Testis (tissue), 3 donors: ENCODE results near the gene ODC1. TPM values are rescaled to one million over a fixed set of nuclear protein-coding genes. Genes with fewer than 3 reads are reported as not detected.
"Not testable (repeated sequence)": the region's sequence is repeated elsewhere in the genome, so short reads cannot be mapped to it uniquely, and the experiment has no call there.

Experiments used
- DNase-seq: peaks from one replicate; pipeline ENCODE4 v3.0.0-alpha.2; 2019
- H3K27ac ChIP-seq, 2 donors: fragments of 200-600 bp; sonication (generic); one replicate each; pipeline ENCODE4 v1.5.1; 2019
- H3K27me3 ChIP-seq: fragments of 200-600 bp; sonication (generic); one replicate; pipeline ENCODE4 v1.5.1; 2019
- H3K36me3 ChIP-seq: fragments of 200-600 bp; sonication (generic); one replicate; pipeline ENCODE4 v1.5.1; 2017; ENCODE audit warnings: low read depth; ENCODE audit errors: missing control alignments
- H3K4me1 ChIP-seq: fragments of 200-600 bp; sonication (generic); one replicate; pipeline ENCODE4 v1.5.1; 2019
- H3K4me3 ChIP-seq, 2 donors: fragments of 200-600 bp; sonication (generic); one replicate each; pipeline ENCODE4 v1.5.1; 2017 to 2019
- H3K9me3 ChIP-seq: fragments of 200-600 bp; sonication (generic); one replicate; pipeline ENCODE4 v1.5.1; 2017
- CTCF ChIP-seq, 3 experiments: fragments of 450-650 bp in 2 of 3; fragments of 200-600 bp in 1 of 3; sonication (generic) in 1 of 3; IDR thresholded peaks; one replicate each; pipeline ENCODE4 v1.5.1; 2016 to 2019; ENCODE audit warnings: antibody characterized with exemption in 3 of 3, mild to moderate bottlenecking in 2 of 3, moderate library complexity in 1 of 3
- POLR2A ChIP-seq: fragments of 450-650 bp; IDR thresholded peaks from one replicate; pipeline ENCODE4 v1.6.1; 2017; ENCODE audit warnings: antibody characterized with exemption, mild to moderate bottlenecking, moderate library complexity
- WGBS, 2 donors: methylation state at CpG; one replicate each; pipeline ENCODE4 v1.1.5; 2018; 5-methylcytosine and 5-hydroxymethylcytosine counted together
- intact Hi-C: fragments of 100-400 bp; cut with DNase I; formaldehyde crosslinking; loops from one replicate; pipeline ENCODE4 v1.15.1; 2023; ENCODE audit warnings: low total_unique reads
- polyA plus RNA-seq: library from polyadenylated mRNA; stranded (reverse); fragments of 350-450 nt; fragmentation: Illumina TruSeq; extraction: RNeasy Lipid Tissue Mini Kit (QIAGEN cat#74804); gene quantifications from one replicate; pipeline ENCODE4 v1.2.3, GENCODE V29; 2014; ENCODE audit warnings: low read depth, low replicate concordance; ENCODE audit not compliant: insufficient read depth
- total RNA-seq, 2 donors: library from RNA; depleted of rRNA; stranded (reverse); fragments of >200 nt; gene quantifications; one replicate each; pipeline ENCODE4 v1.2.3, GENCODE V29; 2016

ODC1 gene
- total and polyA plus RNA-seq, 3 donors from 2014 or later = 208 to 321 (median 309) TPM

GRCh38 chr2:10489842-10490555, 41.9 kb upstream of the ODC1 start:
- no peaks in the 10 kb centered on the region for H3K27me3 ChIP-seq

GRCh38 chr2:10488142-10488541, 40.0 kb upstream of the ODC1 start:
- H3K36me3 ChIP-seq, H3K4me3 ChIP-seq, H3K27me3 ChIP-seq, H3K27ac ChIP-seq, intact Hi-C loops, H3K4me1 ChIP-seq, H3K9me3 ChIP-seq: not testable (repeated sequence)
- WGBS, 2 donors = 86 to 90% methylated on average over 8 of the region's 8 CpGs
- peak; percentile 2 for DNase-seq

More at GRCh38 chr2:10489842-10490555, 41.9 kb upstream of the ODC1 start:
- TF ChIP-seq POLR2A (no peak), CTCF (IDR thresholded peaks at IDR 0.05) (no peak)
- Histone ChIP-seq H3K4me3 (no peak overlapping the region), H3K4me1 (no peaks in the 10 kb centered on the region), H3K9me3 (no peaks in the 10 kb centered on the region), H3K36me3 (no peaks in the 10 kb centered on the region), H3K27ac (no peak overlapping the region)
- DNase-seq = no peak
- 85 to 93% methylated on average over 13 of the region's 13 CpGs for WGBS, 2 donors
- intact Hi-C loops = no loop called here

- H3K36me3 ChIP-seq, H3K9me3 ChIP-seq, intact Hi-C loops, H3K27ac ChIP-seq, DNase-seq, H3K4me1 ChIP-seq, H3K27me3 ChIP-seq, H3K4me3 ChIP-seq: not testable (repeated sequence)
- 78 to 92% methylated on average over 5 of the region's 5 CpGs for WGBS, 2 donors
Measured at GRCh38 chr2:10487741-10488104, 39.6 kb upstream of the ODC1 start.

- Histone ChIP-seq H3K36me3 (no peaks in the 10 kb centered on the region), H3K4me1 (no peaks in the 10 kb centered on the region), H3K27me3 (no peaks in the 10 kb centered on the region), H3K4me3 (no peak overlapping the region), H3K27ac (no peak overlapping the region), H3K9me3 (no peaks in the 10 kb centered on the region)
- no peak for TF ChIP-seq POLR2A
- no peak for TF ChIP-seq CTCF (IDR thresholded peaks at IDR 0.05)
- WGBS, 2 donors = 62 to 63% methylated on average over 13 to 14 of the region's 14 CpGs
- DNase-seq = peak; percentile 6
- intact Hi-C loops = no loop called here
Measured at GRCh38 chr2:10487081-10487740, 39.1 kb upstream of the ODC1 start.

- no peak for TF ChIP-seq CTCF (IDR thresholded peaks at IDR 0.05)
- TF ChIP-seq POLR2A = no peak
- H3K27ac ChIP-seq = no peak overlapping the region
- H3K36me3 ChIP-seq = no peaks in the 10 kb centered on the region
- peak; percentile 14 for DNase-seq
- 41 to 58% methylated on average over 5 of the region's 5 CpGs for WGBS, 2 donors
- no peak overlapping the region for H3K4me3 ChIP-seq
- intact Hi-C loops = no loop called here
- no peaks in the 10 kb centered on the region for H3K9me3 ChIP-seq
- no peaks in the 10 kb centered on the region for H3K27me3 ChIP-seq
- H3K4me1 ChIP-seq = no peaks in the 10 kb centered on the region
Measured at GRCh38 chr2:10486601-10487079, 38.5 kb upstream of the ODC1 start.
